ENCODE data around the gene TUBGCP6. TPM values are rescaled to one million over a fixed set of nuclear protein-coding genes. Genes with fewer than 3 reads are reported as not detected.

Gene TUBGCP6
- total RNA-seq, 1 donor from 2014 or later, result 18.4 TPM

DNA sequence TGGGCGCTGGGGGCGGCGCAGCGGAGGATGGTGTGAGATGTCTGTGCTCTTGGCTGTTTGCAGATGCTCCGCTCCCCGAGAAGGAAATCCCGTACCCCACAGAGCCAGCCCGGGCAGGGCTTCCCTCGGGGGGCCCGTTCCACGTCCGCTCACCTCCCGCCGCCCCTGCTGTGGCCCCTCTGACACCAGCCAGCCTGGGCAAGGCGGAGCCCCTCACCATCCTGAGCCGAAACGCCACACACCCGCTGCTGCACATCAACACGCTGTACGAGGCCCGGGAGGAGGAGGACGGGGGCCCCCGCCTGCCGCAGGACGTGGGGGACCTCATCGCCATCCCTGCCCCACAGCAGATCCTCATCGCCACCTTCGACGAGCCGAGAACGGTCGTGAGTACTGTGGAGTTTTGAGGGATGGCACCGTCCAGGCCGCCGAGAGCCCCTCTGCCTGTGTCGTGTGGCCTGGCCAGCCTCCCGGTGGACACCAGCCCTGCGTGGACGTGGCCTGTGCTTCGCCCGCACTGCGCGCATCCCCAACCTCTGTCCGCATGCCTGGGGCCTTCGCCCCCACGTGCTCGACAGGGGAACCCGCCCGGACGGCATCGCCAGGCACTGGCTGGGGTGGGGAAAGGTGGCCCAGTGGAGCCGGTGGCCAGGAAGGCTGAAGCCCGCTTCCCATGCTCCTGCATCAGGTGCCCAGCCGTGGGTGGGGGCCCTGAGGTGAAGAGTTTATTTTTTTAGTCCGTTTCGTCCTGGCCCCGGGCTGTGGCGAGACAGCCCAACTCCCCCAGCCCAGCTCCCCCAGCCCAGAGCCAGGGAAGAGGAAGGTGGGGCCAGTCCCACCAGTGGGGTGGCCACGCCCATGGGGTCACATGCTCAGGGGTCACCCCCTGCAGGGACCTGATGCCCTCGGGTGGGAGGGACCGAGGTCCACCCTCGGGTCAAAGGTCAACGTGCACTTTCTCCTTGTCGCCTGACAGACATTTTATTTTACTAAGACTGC, 65.7 kb downstream of the TUBGCP6 start:
- intact Hi-C loops (cut with micrococcal nuclease), result no loop called here
- ATAC-seq (no peak), DNase-seq (peak; percentile 29)

DNA sequence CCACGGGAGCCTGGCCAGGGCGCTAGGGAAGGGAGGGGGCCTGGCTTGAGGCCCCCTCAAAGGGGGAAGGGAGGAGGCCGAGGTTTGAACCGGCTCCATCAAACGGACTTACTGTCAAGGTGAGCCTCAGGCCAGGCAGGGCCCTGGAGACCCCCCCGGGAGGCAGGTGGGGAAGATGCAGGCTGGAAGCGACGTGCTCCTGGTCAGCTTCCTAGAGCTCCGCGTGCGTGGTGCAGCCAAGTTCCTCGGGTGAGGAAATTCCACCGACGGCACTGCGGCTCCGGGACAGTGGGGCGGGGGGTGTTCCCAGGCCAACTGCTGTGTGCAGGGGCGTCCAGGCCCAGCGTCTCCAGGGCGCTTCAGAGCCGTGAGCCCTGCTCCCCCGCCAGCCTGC, 66.4 kb downstream of the TUBGCP6 start:
- DNase-seq, result peak; percentile 27
- no peak for ATAC-seq
- intact Hi-C loops (cut with micrococcal nuclease), result no loop called here

GRCh38 chr22:50177537-50178470, 67.0 kb downstream of the TUBGCP6 start:
- intact Hi-C loops (cut with micrococcal nuclease), result no loop called here
- no peak for ATAC-seq
- no peak for DNase-seq

GRCh38 chr22:50176850-50177536, 67.8 kb downstream of the TUBGCP6 start:
- intact Hi-C loops (cut with micrococcal nuclease), result no loop called here
- no peak for ATAC-seq
- peak; percentile 20 for DNase-seq

- intact Hi-C loops (cut with micrococcal nuclease), result no loop called here
- no peak for DNase-seq
- no peak for ATAC-seq
Observed at GRCh38 chr22:50175921-50176849, 68.6 kb downstream of the TUBGCP6 start.

DNA sequence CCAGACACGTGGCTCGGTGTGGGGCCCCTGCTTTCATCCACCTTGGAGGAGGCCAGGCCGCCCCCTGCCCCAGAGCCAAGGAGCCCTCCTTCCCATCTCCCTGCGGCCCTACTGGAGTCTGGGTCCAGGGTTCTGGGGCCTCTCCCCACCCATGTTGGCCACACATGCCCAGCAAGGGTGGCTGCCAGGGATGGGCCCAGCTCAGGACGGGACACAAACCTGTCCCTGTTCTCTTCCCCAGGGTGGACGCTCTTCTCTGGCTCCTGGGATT, 69.7 kb downstream of the TUBGCP6 start:
- intact Hi-C loops (cut with micrococcal nuclease), result no loop called here
- no peak for DNase-seq
- ATAC-seq, result no peak

GRCh38 chr22:50174382-50175190, 70.2 kb downstream of the TUBGCP6 start:
- ATAC-seq (no peak), DNase-seq (no peak)
- intact Hi-C loops (cut with micrococcal nuclease), result no loop called here

DNA sequence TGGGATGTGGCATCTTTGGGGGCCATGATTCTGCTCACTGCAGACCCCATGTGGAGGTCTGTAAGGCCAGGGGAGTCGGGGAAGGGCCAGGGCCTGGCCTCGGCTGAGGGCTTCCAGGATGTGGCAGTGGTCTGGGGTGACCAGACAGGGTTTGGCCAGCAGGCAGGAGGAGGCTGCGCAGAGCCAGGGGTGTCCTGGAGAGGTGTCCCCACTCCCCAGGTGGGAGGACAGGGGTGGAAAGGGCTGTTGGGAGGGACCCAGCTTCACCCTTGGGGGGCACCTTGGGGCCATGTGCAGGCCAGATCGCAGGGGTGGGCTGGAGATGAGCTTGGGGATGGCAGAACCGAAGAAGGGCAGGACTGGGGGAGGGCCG, 70.9 kb downstream of the TUBGCP6 start:
- intact Hi-C loops (cut with micrococcal nuclease), result no loop called here
- no peak for ATAC-seq
- no peak for DNase-seq

DNA sequence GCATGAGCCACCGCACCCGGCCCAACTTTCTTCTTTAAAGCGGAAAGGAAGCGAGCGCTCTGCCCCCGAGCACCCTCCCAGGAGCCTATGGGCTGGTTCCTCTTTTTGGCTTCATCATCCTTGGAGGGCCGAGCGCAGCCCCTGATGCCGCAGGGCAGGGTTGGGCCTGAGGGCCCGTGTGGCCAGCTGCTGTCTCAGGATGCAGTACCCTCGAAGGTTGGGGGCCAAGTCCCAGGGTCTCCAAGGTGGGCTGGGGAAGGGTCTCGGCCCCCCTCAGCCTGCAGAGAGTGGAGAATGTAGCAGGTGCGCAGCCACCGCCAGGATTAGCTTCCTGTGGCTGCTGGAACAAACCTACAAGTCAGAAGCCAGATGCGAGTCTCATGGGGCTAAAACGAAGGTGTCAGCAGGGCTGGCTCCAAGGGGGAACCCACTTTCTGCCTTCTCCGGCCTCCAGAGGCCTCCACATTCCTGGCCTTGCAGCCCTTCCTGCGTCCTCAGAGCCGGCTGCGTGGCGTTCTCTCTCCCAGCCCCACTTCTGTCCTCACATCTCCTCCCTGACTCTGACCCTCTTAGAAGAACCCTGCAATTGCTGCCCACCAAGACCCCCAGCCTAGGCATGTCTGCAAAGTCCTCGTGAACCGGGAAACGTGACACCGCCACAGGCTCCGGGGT, 71.4 kb downstream of the TUBGCP6 start:
- no peak for ATAC-seq
- intact Hi-C loops (cut with micrococcal nuclease), result no loop called here
- no peak for DNase-seq

- DNase-seq (no peak), ATAC-seq (no peak)
- intact Hi-C loops (cut with micrococcal nuclease), result no loop called here
Observed at GRCh38 chr22:50171965-50172421, 72.8 kb downstream of the TUBGCP6 start.

DNA sequence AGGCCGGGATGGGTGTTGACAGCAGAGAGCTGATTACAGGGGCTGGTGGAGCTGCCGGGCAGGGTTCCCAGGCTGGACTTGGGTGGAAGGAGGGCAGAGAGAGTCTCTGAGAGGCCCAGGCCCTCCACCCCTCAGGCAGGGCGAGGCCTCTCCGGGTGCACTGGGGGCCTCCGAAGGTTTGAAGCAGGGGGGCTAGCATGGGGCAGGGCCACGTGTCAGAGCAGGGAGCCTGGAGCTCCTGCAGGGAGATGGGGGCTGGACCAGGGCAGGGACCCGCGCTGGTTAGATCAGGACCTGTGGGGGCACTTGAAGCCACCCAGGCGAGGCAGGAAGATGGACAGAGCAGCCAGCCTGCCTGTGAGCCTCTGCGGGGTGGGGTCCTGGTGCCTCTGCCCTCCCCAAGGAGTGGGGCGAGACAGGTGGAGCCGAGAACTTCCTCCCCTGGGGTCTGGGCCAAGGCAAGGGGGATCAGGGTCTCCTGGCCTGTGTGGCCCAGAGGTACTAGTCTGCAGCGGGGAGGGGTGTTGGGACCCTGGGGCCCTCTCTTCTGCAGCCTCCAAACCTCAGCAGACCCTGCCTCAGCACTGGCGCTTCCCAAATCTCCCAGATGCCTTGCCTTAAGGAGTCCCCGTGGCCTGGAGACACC, 73.4 kb downstream of the TUBGCP6 start:
- ATAC-seq, result peak; percentile 51
- DNase-seq, result no peak
- intact Hi-C loops (cut with micrococcal nuclease), result no loop called here

DNA sequence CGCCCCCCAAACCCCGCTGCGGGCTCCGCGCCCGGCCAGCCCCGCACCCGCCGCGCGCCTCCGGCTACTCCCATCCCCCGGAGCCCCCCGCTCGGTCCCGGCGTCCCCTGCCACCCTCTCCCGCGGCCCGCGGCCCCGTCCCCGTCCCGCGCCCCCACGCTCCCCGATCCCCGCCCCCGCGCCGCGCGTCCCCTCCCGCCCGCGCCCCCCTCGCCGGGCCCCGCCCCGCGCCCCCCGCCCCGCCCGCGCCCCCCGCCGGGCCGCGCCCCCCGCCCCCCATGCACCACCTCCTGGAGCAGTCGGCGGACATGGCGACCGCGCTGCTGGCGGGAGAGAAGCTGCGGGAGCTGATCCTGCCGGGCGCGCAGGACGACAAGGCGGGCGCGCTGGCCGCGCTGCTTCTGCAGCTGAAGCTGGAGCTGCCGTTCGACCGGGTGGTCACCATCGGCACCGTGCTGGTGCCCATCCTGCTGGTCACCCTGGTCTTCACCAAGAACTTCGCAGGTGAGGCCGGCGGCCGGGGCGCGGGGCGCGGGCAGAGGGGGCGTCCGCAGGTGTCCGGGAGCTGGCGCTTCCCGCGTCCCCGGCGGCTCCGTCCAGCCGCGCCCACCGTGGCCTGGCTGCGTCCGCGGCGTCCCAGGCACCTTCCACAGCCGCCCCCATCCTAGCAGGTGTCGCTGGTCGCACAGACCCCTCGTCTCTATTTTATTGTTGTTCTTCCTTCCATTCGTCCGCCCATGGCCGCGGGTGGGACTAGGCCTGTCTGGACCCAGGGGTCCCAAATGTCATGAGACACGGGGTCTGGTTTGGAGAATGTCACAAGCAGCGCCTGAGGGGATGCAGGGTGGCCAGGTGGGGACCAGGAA, 74.1 kb downstream of the TUBGCP6 start, which contains the start of gene PANX2:
TSS of gene PANX2 (plus strand) at position 279 of the 866 bp plus-strand sequence. CDS start at position 279, 0 bp downstream.
- ATAC-seq, result no peak
- no peak for DNase-seq
- intact Hi-C loops (cut with micrococcal nuclease), result no loop called here

DNA sequence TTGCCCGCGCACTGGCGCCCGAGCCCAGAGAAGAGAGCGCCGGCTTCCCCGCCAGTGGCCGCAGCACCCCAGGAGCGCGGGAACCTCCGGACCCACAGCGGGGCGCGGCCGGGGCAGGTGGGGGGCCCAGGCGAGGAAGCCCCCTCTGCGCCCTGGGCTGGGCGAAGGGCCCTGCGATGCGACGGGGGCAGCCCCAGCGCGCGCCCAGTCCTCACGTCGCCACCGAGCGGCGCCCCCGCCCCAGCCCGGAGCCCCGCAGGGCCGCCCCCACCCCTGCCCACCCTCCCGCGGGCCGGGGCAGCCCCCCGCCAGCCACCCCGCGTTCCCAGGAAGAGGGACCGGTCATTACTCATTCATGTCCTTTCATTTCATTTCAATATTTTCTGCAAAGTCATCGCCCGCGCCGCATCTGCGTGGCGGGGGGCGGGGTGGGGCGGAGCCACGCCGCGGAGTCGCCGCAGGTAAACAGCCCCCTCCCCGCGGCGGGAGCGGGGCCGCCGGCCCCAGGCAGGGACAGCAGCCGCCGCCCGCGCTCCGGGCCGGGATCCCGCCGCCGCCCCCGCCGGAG, 75.0 kb downstream of the TUBGCP6 start:
- ATAC-seq, result no peak
- intact Hi-C loops (cut with micrococcal nuclease), result no loop called here
- DNase-seq, result no peak

DNA sequence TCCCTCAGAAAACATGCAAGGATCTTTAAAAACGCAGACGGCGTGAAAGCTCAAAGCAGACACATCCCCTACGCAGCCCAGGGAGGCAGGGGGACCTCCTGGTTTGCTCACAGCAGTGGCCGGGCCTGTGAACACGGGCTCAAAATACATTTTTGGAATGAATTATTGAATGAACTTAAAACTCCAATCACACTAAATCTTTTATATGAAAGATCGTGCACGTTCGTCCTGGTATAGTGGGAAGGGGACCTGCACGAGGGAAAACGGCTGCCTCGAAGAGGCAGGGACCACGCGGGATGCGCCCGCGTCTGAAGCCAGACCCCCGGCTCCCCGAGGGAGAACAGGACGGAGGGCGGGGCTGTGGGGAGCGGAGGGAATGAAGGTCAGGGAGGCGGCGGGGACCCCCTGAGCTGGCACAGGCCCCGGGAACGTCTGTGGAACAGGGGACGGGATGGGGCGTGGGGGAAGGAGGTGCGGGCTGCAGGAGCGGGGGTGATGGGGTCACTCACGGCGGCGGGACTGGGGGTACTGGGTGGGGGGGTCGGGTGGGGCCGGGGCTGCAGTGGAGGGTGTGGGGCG, 75.6 kb downstream of the TUBGCP6 start:
- no peak for DNase-seq

More for the DNA sequence above, 75.6 kb downstream of the TUBGCP6 start:
- ATAC-seq, result no peak
- intact Hi-C loops (cut with micrococcal nuclease), result no loop called here
